Measurements from ENCODE around the gene PPP2R2B.

DNA sequence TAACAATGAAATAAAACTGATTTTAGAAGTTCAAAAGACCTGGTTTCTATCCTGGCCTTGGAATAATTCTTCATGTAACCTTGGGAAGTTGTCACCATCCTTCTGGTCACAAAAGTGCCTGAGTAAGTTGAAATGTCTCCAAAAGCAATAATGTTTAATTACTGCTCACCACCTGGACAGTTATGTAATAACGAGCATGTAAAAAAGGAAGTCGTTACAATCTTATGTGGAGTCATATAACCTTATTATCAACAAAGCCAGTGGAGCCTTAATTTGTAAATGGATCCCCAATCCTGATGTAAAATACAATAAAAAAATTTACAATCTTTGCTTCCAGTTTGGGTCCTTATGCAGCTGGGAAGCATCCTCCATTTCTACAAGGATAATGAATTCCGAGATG lies 298.3 kb downstream of the PPP2R2B start:
- TF ChIP-seq POLR2AphosphoS5 (IDR thresholded peaks at IDR 0.05; ENCODE audit: low read depth, low read length) (no peak), ZNF274 (IDR thresholded peaks at IDR 0.05; ENCODE audit: low read depth, low read length) (no peak), CTCF (IDR thresholded peaks at IDR 0.05 in 2 of 3, conservative IDR thresholded peaks at IDR 0.05 in 1 of 3; ENCODE audit: borderline replicate concordance in 1 of 3, insufficient read depth in 1 of 3, low read depth in 2 of 3, low read length in 2 of 3) (no peak)
